ENCODE data around the gene ZSCAN25. TPM values are rescaled to one million over a fixed set of nuclear protein-coding genes. Genes with fewer than 3 reads are reported as not detected.
"Not testable (repeated sequence)": the region's sequence is repeated elsewhere in the genome, so short reads cannot be mapped to it uniquely, and the experiment has no call there.

ZSCAN25 gene
- total and polyA plus RNA-seq, 7 experiments from 2014 or later: 15.5 to 51.6 (median 40.6) TPM

- intact Hi-C loops (cut with micrococcal nuclease): loop anchor here in 1 of 2 donors (1.0 to 5.0 kb wide), 4 partner anchors 21 to 198 kb away; partner anchors contain the start of gene ZSCAN25
- H3K27me3 Mint-ChIP-seq: peaks cover 0 to 3% (median 0%) of the 10 kb centered on the region in 5 donors
These were observed 36.6 kb upstream of the ZSCAN25 start for GRCh38 chr7:99579956-99580777.

GRCh38 chr7:99580778-99581332 is 35.9 kb upstream of the ZSCAN25 start:
- H3K9me3 ChIP-seq (ENCODE audit: control insufficient read depth in 2 of 3, low read length in 3 of 3); H3K27me3 ChIP-seq (ENCODE audit: control insufficient read depth in 2 of 2, insufficient read depth in 2 of 2, low read length in 2 of 2); H3K9me3 Mint-ChIP-seq; DNase-seq; H3K4me1 ChIP-seq (ENCODE audit: control insufficient read depth in 2 of 2, insufficient read depth in 2 of 2, low read length in 2 of 2); H3K27me3 Mint-ChIP-seq; H3K36me3 Mint-ChIP-seq; ATAC-seq; H3K36me3 ChIP-seq (ENCODE audit: control insufficient read depth in 2 of 3, insufficient read depth in 3 of 3, low read length in 3 of 3): not testable (repeated sequence)
- H3K4me1 Mint-ChIP-seq: peaks cover 0 to 24% (median 17%) of the 10 kb centered on the region in 7 donors
- H3K4me3 Mint-ChIP-seq: peak overlapping the region; percentile 87 to 98 (median 94)
- ChIA-PET POLR2A (interaction anchor here (0.6 to 3.8 kb wide), 9 partner anchors 10 to 82 kb away, joined by 3 to 37 read pairs (median 4); partner anchors contain the start of genes FAM200A, ZKSCAN5, ZNF655 and ZSCAN25), CTCF (interaction anchor here (0.6 to 1.4 kb wide), 7 partner anchors 16 to 1765 kb away, joined by 3 to 5 read pairs (median 3); partner anchors contain the start of genes BUD31, PDAP1 and ZKSCAN5)
- peak overlapping the region; percentile 77 for H3K4me3 ChIP-seq (ENCODE audit: low read length)
- intact Hi-C loops (cut with micrococcal nuclease): loop anchor here in 1 of 2 donors (1.0 to 5.0 kb wide), 4 partner anchors 22 to 199 kb away; partner anchors contain the start of gene ZSCAN25
- H3K27ac Mint-ChIP-seq: peak overlapping the region; percentile 35 to 96 (median 86)
- peak overlapping the region; percentile 73 for H3K27ac ChIP-seq (ENCODE audit: low read depth, low read length)

More at GRCh38 chr7:99579956-99580777, 36.6 kb upstream of the ZSCAN25 start:
- DNase-seq: peak; percentile 40 to 60 (median 53)
- Mint-ChIP-seq H3K27ac (peak overlapping the region; percentile 19 to 96 (median 86)), H3K4me1 (peaks cover 0 to 24% (median 17%) of the 10 kb centered on the region in 7 donors), H3K4me3 (peak overlapping the region; percentile 87 to 98 (median 94)), H3K9me3 (no peaks in the 10 kb centered on the region), H3K36me3 (peaks cover 0 to 4% (median 0%) of the 10 kb centered on the region in 5 donors)
- ChIA-PET POLR2A (interaction anchor here (0.6 to 3.8 kb wide), 10 partner anchors 9 to 1745 kb away, joined by 3 to 37 read pairs (median 4); partner anchors contain the start of genes FAM200A, ZKSCAN5, ZNF655 and ZSCAN25), CTCF (interaction anchor here (0.6 to 1.4 kb wide), 7 partner anchors 15 to 1701 kb away, joined by 3 to 5 read pairs (median 3); partner anchors contain the start of genes BUD31, PDAP1 and ZKSCAN5)
- Histone ChIP-seq H3K36me3 (ENCODE audit: control insufficient read depth in 2 of 3, insufficient read depth in 3 of 3, low read length in 3 of 3) (no peaks in the 10 kb centered on the region), H3K4me1 (ENCODE audit: control insufficient read depth in 2 of 2, insufficient read depth in 2 of 2, low read length in 2 of 2) (peaks cover 3 to 4% of the 10 kb centered on the region in 2 donors), H3K27ac (ENCODE audit: low read depth, low read length) (peak overlapping the region; percentile 73), H3K27me3 (ENCODE audit: control insufficient read depth in 2 of 2, insufficient read depth in 2 of 2, low read length in 2 of 2) (no peaks in the 10 kb centered on the region), H3K9me3 (ENCODE audit: control insufficient read depth in 2 of 3, low read length in 3 of 3) (no peaks in the 10 kb centered on the region), H3K4me3 (ENCODE audit: low read length) (peak overlapping the region; percentile 77)
- ATAC-seq: peak; percentile 85

GRCh38 chr7:99588868-99589267 is 27.9 kb upstream of the ZSCAN25 start:
- H3K36me3 Mint-ChIP-seq: no peaks in the 10 kb centered on the region
- H3K27me3 Mint-ChIP-seq: no peaks in the 10 kb centered on the region
- ChIA-PET CTCF (no interaction called here), POLR2A (no interaction called here)
- intact Hi-C loops (cut with micrococcal nuclease): no loop called here
- H3K27ac Mint-ChIP-seq: no peak overlapping the region
- no peak overlapping the region for H3K4me3 Mint-ChIP-seq
- no peaks in the 10 kb centered on the region for H3K9me3 Mint-ChIP-seq
- no peaks in the 10 kb centered on the region for H3K36me3 ChIP-seq (ENCODE audit: control insufficient read depth in 2 of 3, insufficient read depth in 3 of 3, low read length in 3 of 3)
- ATAC-seq: no peak
- no peaks in the 10 kb centered on the region for H3K9me3 ChIP-seq (ENCODE audit: control insufficient read depth in 2 of 3, low read length in 3 of 3)
- H3K4me1 Mint-ChIP-seq: no peaks in the 10 kb centered on the region
- H3K4me3 ChIP-seq (ENCODE audit: low read length): no peak overlapping the region
- no peak overlapping the region for H3K27ac ChIP-seq (ENCODE audit: low read depth, low read length)
- no peaks in the 10 kb centered on the region for H3K27me3 ChIP-seq (ENCODE audit: control insufficient read depth in 2 of 2, insufficient read depth in 2 of 2, low read length in 2 of 2)
- no peaks in the 10 kb centered on the region for H3K4me1 ChIP-seq (ENCODE audit: control insufficient read depth in 2 of 2, insufficient read depth in 2 of 2, low read length in 2 of 2)
- no peak for DNase-seq

GRCh38 chr7:99594948-99595745 is 21.6 kb upstream of the ZSCAN25 start:
- Mint-ChIP-seq H3K27me3 (no peaks in the 10 kb centered on the region), H3K4me1 (no peaks in the 10 kb centered on the region), H3K9me3 (no peaks in the 10 kb centered on the region), H3K4me3 (no peak overlapping the region), H3K27ac (no peak overlapping the region), H3K36me3 (no peaks in the 10 kb centered on the region)
- Histone ChIP-seq H3K27ac (ENCODE audit: low read depth, low read length) (no peak overlapping the region), H3K9me3 (ENCODE audit: control insufficient read depth in 2 of 3, low read length in 3 of 3) (no peaks in the 10 kb centered on the region), H3K4me3 (ENCODE audit: low read length) (no peak overlapping the region), H3K27me3 (ENCODE audit: control insufficient read depth in 2 of 2, insufficient read depth in 2 of 2, low read length in 2 of 2) (no peaks in the 10 kb centered on the region), H3K36me3 (ENCODE audit: control insufficient read depth in 2 of 3, insufficient read depth in 3 of 3, low read length in 3 of 3) (no peaks in the 10 kb centered on the region), H3K4me1 (ENCODE audit: control insufficient read depth in 2 of 2, insufficient read depth in 2 of 2, low read length in 2 of 2) (no peaks in the 10 kb centered on the region)
- ChIA-PET CTCF (no interaction called here), POLR2A (no interaction called here)
- peak; percentile 26 for ATAC-seq
- no peak for DNase-seq
- intact Hi-C loops (cut with micrococcal nuclease): no loop called here

GRCh38 chr7:99596408-99596955 is 20.3 kb upstream of the ZSCAN25 start:
- Histone ChIP-seq H3K27ac (ENCODE audit: low read depth, low read length) (no peak overlapping the region), H3K4me3 (ENCODE audit: low read length) (no peak overlapping the region), H3K36me3 (ENCODE audit: control insufficient read depth in 2 of 3, insufficient read depth in 3 of 3, low read length in 3 of 3) (no peaks in the 10 kb centered on the region), H3K4me1 (ENCODE audit: control insufficient read depth in 2 of 2, insufficient read depth in 2 of 2, low read length in 2 of 2) (no peaks in the 10 kb centered on the region), H3K9me3 (ENCODE audit: control insufficient read depth in 2 of 3, low read length in 3 of 3) (no peaks in the 10 kb centered on the region), H3K27me3 (ENCODE audit: control insufficient read depth in 2 of 2, insufficient read depth in 2 of 2, low read length in 2 of 2) (no peaks in the 10 kb centered on the region)
- POLR2A ChIA-PET: no interaction called here
- H3K27ac Mint-ChIP-seq: no peak overlapping the region
- H3K4me1 Mint-ChIP-seq: no peaks in the 10 kb centered on the region
- no peaks in the 10 kb centered on the region for H3K9me3 Mint-ChIP-seq
- H3K4me3 Mint-ChIP-seq: no peak overlapping the region
- no peak for ATAC-seq
- H3K27me3 Mint-ChIP-seq: no peaks in the 10 kb centered on the region
- CTCF ChIA-PET: no interaction called here
- H3K36me3 Mint-ChIP-seq: no peaks in the 10 kb centered on the region
- intact Hi-C loops (cut with micrococcal nuclease): no loop called here
- DNase-seq: no peak

Data from naive thymus-derived CD4-positive, alpha-beta T cell (primary cell).